Measurements from ENCODE around the gene GRAMD2B. TPM values are rescaled to one million over a fixed set of nuclear protein-coding genes. Genes with fewer than 3 reads are reported as not detected.

The GRAMD2B gene
- total RNA-seq, 4 donors from 2014 or later, result 38.0 to 165 (median 129) TPM

DNA sequence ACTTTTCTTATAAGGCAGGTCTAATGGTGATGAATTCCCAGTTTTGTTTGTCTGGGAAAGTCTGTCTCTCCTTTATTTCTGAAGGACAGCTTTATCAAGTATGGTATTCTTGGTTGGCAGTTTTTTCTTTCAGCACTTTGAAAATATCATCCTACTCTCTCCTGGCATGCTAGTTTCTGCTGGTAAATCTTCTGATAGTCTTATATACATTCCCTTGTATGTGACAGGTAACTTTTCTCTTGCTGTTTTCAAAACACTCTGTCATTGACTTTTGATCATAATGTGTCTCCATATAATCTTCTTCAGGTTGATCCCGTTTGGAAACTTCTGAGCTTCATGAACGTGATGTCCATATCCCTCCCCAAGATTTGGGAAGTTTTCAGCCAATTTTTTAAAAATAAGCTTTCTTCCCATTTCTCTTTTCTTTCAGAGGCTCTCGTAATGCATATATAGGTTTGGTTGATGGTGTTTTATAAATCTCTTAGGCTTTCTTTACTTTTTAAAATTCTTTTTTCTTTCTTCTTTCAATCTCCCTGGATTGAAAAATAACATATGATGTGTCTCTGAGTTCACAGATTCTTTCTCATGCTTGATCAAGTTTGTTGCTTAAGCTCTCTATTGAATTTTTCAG is 22.5 kb upstream of the GRAMD2B start:
- Histone ChIP-seq H3K9me3 (peaks cover 0 to 6% (median 0%) of the 10 kb centered on the region in 4 donors), H3K27me3 (no peaks in the 10 kb centered on the region), H3K4me1 (no peaks in the 10 kb centered on the region), H3K36me3 (no peaks in the 10 kb centered on the region), H3K4me3 (no peak overlapping the region), H3K27ac (no peak overlapping the region)
- no peak for TF ChIP-seq POLR2A (IDR thresholded peaks at IDR 0.05)
- TF ChIP-seq, protein P1, sequence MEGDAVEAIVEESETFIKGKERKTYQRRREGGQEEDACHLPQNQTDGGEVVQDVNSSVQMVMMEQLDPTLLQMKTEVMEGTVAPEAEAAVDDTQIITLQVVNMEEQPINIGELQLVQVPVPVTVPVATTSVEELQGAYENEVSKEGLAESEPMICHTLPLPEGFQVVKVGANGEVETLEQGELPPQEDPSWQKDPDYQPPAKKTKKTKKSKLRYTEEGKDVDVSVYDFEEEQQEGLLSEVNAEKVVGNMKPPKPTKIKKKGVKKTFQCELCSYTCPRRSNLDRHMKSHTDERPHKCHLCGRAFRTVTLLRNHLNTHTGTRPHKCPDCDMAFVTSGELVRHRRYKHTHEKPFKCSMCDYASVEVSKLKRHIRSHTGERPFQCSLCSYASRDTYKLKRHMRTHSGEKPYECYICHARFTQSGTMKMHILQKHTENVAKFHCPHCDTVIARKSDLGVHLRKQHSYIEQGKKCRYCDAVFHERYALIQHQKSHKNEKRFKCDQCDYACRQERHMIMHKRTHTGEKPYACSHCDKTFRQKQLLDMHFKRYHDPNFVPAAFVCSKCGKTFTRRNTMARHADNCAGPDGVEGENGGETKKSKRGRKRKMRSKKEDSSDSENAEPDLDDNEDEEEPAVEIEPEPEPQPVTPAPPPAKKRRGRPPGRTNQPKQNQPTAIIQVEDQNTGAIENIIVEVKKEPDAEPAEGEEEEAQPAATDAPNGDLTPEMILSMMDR (IDR thresholded peaks at IDR 0.05), result no peak
- DNase-seq, result no peak

DNA sequence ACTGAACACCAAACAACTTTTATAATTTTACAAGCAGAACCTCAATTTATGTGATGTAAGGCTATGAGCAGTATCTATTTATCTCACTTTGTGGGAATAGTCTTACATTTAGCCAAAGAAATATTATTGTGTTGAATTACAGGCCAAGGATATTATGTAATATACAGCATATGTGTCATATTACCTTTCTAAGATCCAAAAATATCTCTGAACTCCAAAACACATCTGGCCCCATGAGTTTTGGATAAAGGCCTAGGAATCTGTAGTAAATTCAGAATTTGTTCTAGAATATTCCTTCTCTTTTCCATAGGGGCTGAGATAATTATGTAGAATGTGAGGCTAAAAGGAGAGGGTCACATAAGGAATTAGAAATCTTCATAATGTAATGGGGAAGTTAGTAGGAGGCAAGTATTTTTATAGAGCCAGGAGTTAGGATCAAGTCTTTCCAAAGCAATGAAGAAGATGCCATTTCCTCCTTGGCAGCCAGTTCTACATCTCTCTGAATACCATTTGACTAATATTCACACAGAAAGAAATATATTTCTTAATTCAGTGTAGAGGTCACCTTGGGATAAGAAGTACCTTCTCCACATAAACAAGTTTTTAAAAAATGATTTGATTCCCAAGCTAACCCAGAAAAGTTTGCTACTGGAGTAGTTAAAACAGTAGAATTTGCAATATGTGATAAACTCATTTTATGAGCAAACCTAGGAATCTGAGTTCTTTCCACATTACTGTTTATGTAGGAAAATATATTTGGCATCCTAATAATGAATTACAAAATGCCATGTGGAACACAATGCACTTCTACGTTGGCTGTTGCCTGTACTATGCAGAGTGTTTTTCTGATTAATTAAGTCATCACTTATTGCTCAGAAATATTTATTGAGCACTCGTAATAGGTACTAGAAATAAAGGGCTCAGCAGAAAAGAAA is 20.3 kb upstream of the GRAMD2B start:
- Histone ChIP-seq H3K27ac (no peak overlapping the region), H3K4me3 (no peak overlapping the region), H3K9me3 (peaks cover 0 to 6% (median 0%) of the 10 kb centered on the region in 4 donors), H3K27me3 (no peaks in the 10 kb centered on the region), H3K36me3 (no peaks in the 10 kb centered on the region), H3K4me1 (no peaks in the 10 kb centered on the region)
- DNase-seq, result no peak
- TF ChIP-seq POLR2A (IDR thresholded peaks at IDR 0.05), result no peak
- TF ChIP-seq, protein P1 (IDR thresholded peaks at IDR 0.05), result no peak

DNA sequence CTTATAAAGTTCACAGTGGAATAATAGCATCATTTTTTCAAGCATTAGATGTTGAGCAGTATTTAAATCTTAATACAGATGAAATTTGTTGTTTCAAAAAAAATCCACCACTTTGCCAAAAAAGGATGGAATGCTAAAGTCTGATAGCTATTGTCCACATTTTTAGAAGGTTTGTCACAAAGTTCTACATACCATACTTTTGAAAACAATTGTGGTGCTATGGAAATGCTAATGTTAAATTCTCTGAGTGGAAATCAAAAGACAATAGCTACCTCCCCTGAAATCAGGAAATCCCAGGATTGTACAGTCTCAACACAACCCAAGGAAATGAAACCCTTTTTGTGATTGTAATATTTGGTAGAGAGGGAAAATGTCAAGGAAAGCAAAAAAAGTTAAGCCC is 19.3 kb upstream of the GRAMD2B start:
- no peaks in the 10 kb centered on the region for H3K4me1 ChIP-seq
- TF ChIP-seq POLR2A (IDR thresholded peaks at IDR 0.05), result no peak
- peaks cover 0 to 6% (median 0%) of the 10 kb centered on the region in 4 donors for H3K9me3 ChIP-seq
- H3K27ac ChIP-seq, result no peak overlapping the region
- DNase-seq, result no peak
- H3K36me3 ChIP-seq, result no peaks in the 10 kb centered on the region
- H3K27me3 ChIP-seq, result no peaks in the 10 kb centered on the region
- H3K4me3 ChIP-seq, result no peak overlapping the region

DNA sequence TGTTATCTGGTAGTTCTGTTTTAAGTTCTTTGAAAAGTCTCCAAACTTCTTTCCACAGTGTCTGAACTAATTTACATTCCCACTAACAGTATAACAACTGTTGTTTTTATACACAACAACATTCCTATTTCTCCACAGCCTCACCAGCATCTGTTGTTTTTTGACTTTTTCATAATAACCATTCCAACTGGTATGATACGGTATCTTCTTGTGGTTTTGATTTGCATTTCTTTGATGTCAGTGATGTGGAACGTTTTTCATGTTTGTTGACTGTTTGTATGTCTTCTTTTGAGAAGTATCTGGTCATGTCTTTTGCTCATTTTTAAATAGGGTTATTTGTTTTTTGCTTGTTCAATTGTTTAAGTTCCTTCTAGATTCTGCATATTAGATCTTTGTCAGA is 12.6 kb upstream of the GRAMD2B start:
- Histone ChIP-seq H3K27me3 (no peaks in the 10 kb centered on the region), H3K9me3 (no peaks in the 10 kb centered on the region), H3K4me1 (peaks cover 0 to 6% (median 0%) of the 10 kb centered on the region in 4 donors), H3K27ac (no peak overlapping the region), H3K4me3 (no peak overlapping the region), H3K36me3 (no peaks in the 10 kb centered on the region)
- DNase-seq, result no peak
- TF ChIP-seq, protein P1 (IDR thresholded peaks at IDR 0.05), result no peak
- no peak for TF ChIP-seq POLR2A (IDR thresholded peaks at IDR 0.05)

DNA sequence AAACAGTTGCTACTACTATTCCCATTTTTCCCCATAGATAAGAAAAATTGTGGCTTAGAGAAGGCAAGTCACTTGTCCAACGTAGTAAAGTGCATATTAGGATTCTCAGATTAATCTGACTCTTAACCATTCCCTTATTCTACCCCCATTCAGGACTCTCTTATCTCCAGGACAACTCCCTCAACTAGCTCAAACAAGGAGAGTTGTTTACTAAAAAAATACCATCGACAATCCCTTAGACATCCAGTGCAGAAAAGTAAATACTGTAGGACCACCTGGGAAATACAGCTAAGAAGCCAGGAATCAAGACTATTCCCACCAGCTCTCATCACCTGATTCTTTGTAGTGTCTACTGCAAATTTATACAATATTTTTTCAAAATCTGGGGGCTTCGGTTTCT is 9.4 kb upstream of the GRAMD2B start:
- peaks cover 0 to 6% (median 0%) of the 10 kb centered on the region in 4 donors for H3K4me1 ChIP-seq
- TF ChIP-seq POLR2A (IDR thresholded peaks at IDR 0.05), result no peak
- TF ChIP-seq, protein P1 (IDR thresholded peaks at IDR 0.05), result no peak
- H3K4me3 ChIP-seq, result no peak overlapping the region
- no peak overlapping the region for H3K27ac ChIP-seq
- DNase-seq, result no peak
- no peaks in the 10 kb centered on the region for H3K9me3 ChIP-seq
- no peaks in the 10 kb centered on the region for H3K36me3 ChIP-seq
- H3K27me3 ChIP-seq, result no peaks in the 10 kb centered on the region

Measured in Peyer's patch (tissue), 4 donors.